Upper lobe of left lung (tissue), 4 donors: ENCODE data around the gene ADGRG3.

Source experiments
- EP300 ChIP-seq, 4 donors: sonication (generic); formaldehyde crosslinking; IDR thresholded peaks; one replicate each; pipeline ENCODE4 v1.5.1; 2017; ENCODE audit warnings: antibody characterized with exemption in 4 of 4, control low read depth in 2 of 4
- POLR2A ChIP-seq, 4 donors: fragments of 450-650 bp; IDR thresholded peaks; one replicate each; pipeline ENCODE4 v1.5.1; 2016 to 2017; ENCODE audit warnings: antibody characterized with exemption in 4 of 4, mild to moderate bottlenecking in 2 of 4
- POLR2AphosphoS5 ChIP-seq, 2 donors: sonication (generic); formaldehyde crosslinking; IDR thresholded peaks; one replicate each; pipeline ENCODE4 v1.5.1; 2017; ENCODE audit warnings: antibody characterized with exemption in 2 of 2
- TF ChIP-seq, protein P1 (sequence below), 6 experiments: fragments of 450-650 bp in 4 of 6; fragments of 200-600 bp in 2 of 6; sonication (generic) in 2 of 6; IDR thresholded peaks; one replicate each; pipeline ENCODE4 v1.5.1; 2016 to 2019; ENCODE audit warnings: antibody characterized with exemption in 6 of 6

GRCh38 chr16:57675741-57676551 is 7.8 kb downstream of the ADGRG3 start:
- TF ChIP-seq POLR2AphosphoS5 (IDR thresholded peaks at IDR 0.05) (no peak), POLR2A (IDR thresholded peaks at IDR 0.05) (no peak), EP300 (IDR thresholded peaks at IDR 0.05) (no peak)
- TF ChIP-seq, protein P1, sequence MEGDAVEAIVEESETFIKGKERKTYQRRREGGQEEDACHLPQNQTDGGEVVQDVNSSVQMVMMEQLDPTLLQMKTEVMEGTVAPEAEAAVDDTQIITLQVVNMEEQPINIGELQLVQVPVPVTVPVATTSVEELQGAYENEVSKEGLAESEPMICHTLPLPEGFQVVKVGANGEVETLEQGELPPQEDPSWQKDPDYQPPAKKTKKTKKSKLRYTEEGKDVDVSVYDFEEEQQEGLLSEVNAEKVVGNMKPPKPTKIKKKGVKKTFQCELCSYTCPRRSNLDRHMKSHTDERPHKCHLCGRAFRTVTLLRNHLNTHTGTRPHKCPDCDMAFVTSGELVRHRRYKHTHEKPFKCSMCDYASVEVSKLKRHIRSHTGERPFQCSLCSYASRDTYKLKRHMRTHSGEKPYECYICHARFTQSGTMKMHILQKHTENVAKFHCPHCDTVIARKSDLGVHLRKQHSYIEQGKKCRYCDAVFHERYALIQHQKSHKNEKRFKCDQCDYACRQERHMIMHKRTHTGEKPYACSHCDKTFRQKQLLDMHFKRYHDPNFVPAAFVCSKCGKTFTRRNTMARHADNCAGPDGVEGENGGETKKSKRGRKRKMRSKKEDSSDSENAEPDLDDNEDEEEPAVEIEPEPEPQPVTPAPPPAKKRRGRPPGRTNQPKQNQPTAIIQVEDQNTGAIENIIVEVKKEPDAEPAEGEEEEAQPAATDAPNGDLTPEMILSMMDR (IDR thresholded peaks at IDR 0.05): no peak
